ENCODE data around the gene TBC1D22B. TPM values are rescaled to one million over a fixed set of nuclear protein-coding genes. Genes with fewer than 3 reads are reported as not detected.

The TBC1D22B gene
- polyA plus RNA-seq, 1 experiment, result 9.8 TPM

DNA sequence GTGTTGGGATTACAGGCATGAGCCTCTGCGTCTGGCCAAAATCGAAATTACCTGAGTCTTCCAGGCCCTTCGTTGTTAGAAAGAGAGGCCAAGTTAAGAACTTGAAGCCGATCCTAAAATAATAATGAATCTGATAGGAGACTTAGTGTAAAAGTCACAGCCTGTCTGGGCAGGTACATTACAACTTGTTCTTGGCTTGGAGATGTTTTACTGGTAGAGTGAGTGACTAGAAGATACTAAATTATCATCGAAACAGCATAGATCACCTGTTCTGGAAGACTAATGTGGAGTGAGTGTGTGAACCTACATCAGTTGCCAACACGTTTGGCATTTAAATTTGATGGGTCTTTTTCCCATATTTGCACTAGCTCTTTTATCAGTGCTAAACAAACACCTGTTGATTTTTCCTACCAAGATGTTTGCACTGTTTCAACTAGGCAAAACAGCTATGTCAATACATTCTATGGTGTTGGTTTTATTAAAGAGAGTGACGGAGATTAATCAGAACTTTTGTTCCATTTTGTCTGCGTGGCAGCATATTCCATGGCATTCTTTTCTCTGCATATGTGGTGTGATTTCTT is 5.0 kb downstream of the TBC1D22B start:
- POLR2A ChIA-PET, result no interaction called here
- no peak for TF ChIP-seq CTCF (IDR thresholded peaks at IDR 0.05; ENCODE audit: low read depth, low read length)
- CTCF ChIA-PET, result no interaction called here
- DNase-seq (ENCODE audit: low read depth, low spot score), result no peak
- no peak overlapping the region for H3K27ac ChIP-seq (ENCODE audit: low read depth, low read length)
- H3K9me3 ChIP-seq (ENCODE audit: control insufficient read depth, insufficient read depth, low read length), result 0 out of 2 replicates have a peak, but pooled peaks cover 3% of the 10 kb centered on the region
- no peaks in the 10 kb centered on the region for H3K27me3 ChIP-seq (ENCODE audit: control insufficient read depth, insufficient read depth, low read length)
- no peak overlapping the region for H3K4me3 ChIP-seq (ENCODE audit: low read depth, low read length)

DNA sequence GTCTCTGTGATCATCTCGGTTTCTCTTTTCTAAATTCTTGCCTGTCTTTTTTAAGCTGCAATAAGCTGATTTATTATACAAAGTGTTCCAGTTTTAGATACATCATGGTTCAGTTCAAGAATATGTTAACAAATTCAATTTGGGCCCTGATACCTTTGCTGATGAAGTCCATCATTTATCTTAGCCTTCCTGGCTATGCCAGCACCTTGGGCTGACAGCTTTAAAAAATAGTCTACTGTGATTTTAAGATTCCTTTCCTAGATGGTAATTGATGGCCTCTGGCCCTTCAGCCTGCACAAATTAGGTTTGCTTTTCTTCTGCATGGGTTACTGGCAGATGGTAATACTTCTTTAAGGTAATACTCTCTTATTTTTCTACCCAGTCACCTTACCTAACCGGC is 7.4 kb downstream of the TBC1D22B start:
- no peak for TF ChIP-seq CTCF (IDR thresholded peaks at IDR 0.05; ENCODE audit: low read depth, low read length)
- H3K27ac ChIP-seq (ENCODE audit: low read depth, low read length), result no peak overlapping the region
- 0 out of 2 replicates have a peak, but pooled peaks cover 3% of the 10 kb centered on the region for H3K9me3 ChIP-seq (ENCODE audit: control insufficient read depth, insufficient read depth, low read length)
- no peak for DNase-seq (ENCODE audit: low read depth, low spot score)
- CTCF ChIA-PET, result interaction anchor here (2.2 kb wide), 1 partner anchor 39 kb away, joined by 7 read pairs; no protein-coding TSS in a partner anchor
- H3K27me3 ChIP-seq (ENCODE audit: control insufficient read depth, insufficient read depth, low read length), result no peaks in the 10 kb centered on the region
- POLR2A ChIA-PET, result interaction anchor here (0.6 kb wide), 1 partner anchor 127 kb away, joined by 4 read pairs; no protein-coding TSS in a partner anchor
- H3K4me3 ChIP-seq (ENCODE audit: low read depth, low read length), result no peak overlapping the region

GRCh38 chr6:37265860-37266259 is 8.3 kb downstream of the TBC1D22B start:
- CTCF ChIA-PET, result interaction anchor here (0.8 to 2.2 kb wide), 2 partner anchors 38 to 236 kb away, joined by 3 to 7 read pairs; no protein-coding TSS in a partner anchor

GRCh38 chr6:37269105-37269504 is 11.5 kb downstream of the TBC1D22B start:
- CTCF ChIA-PET, result no interaction called here
- H3K27me3 ChIP-seq (ENCODE audit: control insufficient read depth, insufficient read depth, low read length), result no peaks in the 10 kb centered on the region
- no peak for DNase-seq (ENCODE audit: low read depth, low spot score)
- 0 out of 2 replicates have a peak, but pooled peaks cover 3% of the 10 kb centered on the region for H3K9me3 ChIP-seq (ENCODE audit: control insufficient read depth, insufficient read depth, low read length)
- POLR2A ChIA-PET, result no interaction called here
- TF ChIP-seq CTCF (IDR thresholded peaks at IDR 0.05; ENCODE audit: low read depth, low read length), result no peak
- no peak overlapping the region for H3K27ac ChIP-seq (ENCODE audit: low read depth, low read length)
- no peak overlapping the region for H3K4me3 ChIP-seq (ENCODE audit: low read depth, low read length)

More at GRCh38 chr6:37265860-37266259, 8.3 kb downstream of the TBC1D22B start:
- DNase-seq (ENCODE audit: low read depth, low spot score), result no peak
- Histone ChIP-seq H3K9me3 (ENCODE audit: control insufficient read depth, insufficient read depth, low read length) (0 out of 2 replicates have a peak, but pooled peaks cover 3% of the 10 kb centered on the region), H3K27ac (ENCODE audit: low read depth, low read length) (no peak overlapping the region), H3K4me3 (ENCODE audit: low read depth, low read length) (no peak overlapping the region), H3K27me3 (ENCODE audit: control insufficient read depth, insufficient read depth, low read length) (no peaks in the 10 kb centered on the region)
- TF ChIP-seq CTCF (IDR thresholded peaks at IDR 0.05; ENCODE audit: low read depth, low read length), result no peak
- POLR2A ChIA-PET, result no interaction called here

GRCh38 chr6:37272834-37273566 is 15.4 kb downstream of the TBC1D22B start:
- no peak for DNase-seq (ENCODE audit: low read depth, low spot score)
- no peaks in the 10 kb centered on the region for H3K9me3 ChIP-seq (ENCODE audit: control insufficient read depth, insufficient read depth, low read length)
- no peaks in the 10 kb centered on the region for H3K27me3 ChIP-seq (ENCODE audit: control insufficient read depth, insufficient read depth, low read length)
- CTCF ChIA-PET, result interaction anchor here (0.7 kb wide), 1 partner anchor 419 kb away, joined by 3 read pairs; no protein-coding TSS in a partner anchor
- TF ChIP-seq CTCF (IDR thresholded peaks at IDR 0.05; ENCODE audit: low read depth, low read length), result no peak
- no peak overlapping the region for H3K4me3 ChIP-seq (ENCODE audit: low read depth, low read length)
- no peak overlapping the region for H3K27ac ChIP-seq (ENCODE audit: low read depth, low read length)
- POLR2A ChIA-PET, result interaction anchor here (0.6 to 0.7 kb wide), 3 partner anchors 11 to 18 kb away, joined by 4 to 7 read pairs (median 4); no protein-coding TSS in a partner anchor
